Gastroesophageal sphincter (tissue), 3 donors: ENCODE measurements around the gene DBF4B.

Experiments used
- EP300 ChIP-seq: sonication (generic); formaldehyde crosslinking; IDR thresholded peaks from one replicate; pipeline ENCODE4 v1.6.1; 2017; ENCODE audit warnings: antibody characterized with exemption, mild to moderate bottlenecking
- POLR2A ChIP-seq, 2 donors: fragments of 450-650 bp; IDR thresholded peaks; one replicate each; pipeline ENCODE4 v1.6.1; 2017; ENCODE audit warnings: antibody characterized with exemption in 2 of 2, mild to moderate bottlenecking in 2 of 2, moderate library complexity in 1 of 2
- TF ChIP-seq, protein P1 (sequence below), 4 experiments: fragments of 200-600 bp in 2 of 4; fragments of 450-650 bp in 2 of 4; sonication (generic) in 1 of 4; IDR thresholded peaks; one replicate each; pipeline ENCODE4 v1.5.1; 2017 to 2019; ENCODE audit warnings: antibody characterized with exemption in 4 of 4, mild to moderate bottlenecking in 2 of 4, moderate library complexity in 2 of 4

DNA sequence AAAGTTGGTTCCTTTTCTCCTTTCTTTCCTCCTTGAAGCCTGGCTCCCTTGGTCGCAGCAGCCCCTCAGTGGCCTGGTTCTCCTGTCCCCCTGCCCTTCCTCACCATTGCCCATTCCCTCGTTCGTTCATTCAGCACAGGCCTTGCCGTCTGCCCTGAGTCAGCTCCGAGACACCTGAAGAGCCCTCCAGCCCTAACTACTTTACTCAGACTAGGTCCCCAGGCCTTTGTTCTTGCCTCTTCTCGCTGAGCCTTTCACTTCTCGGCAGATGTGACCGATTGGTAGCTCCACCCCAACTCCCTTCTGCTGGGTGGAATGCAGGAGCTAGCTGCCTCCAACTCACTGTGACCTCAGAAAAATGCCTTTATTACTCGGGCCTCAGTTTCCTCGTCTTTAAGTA, 43.3 kb downstream of the DBF4B start:
- no peak for TF ChIP-seq EP300
- TF ChIP-seq, protein P1, sequence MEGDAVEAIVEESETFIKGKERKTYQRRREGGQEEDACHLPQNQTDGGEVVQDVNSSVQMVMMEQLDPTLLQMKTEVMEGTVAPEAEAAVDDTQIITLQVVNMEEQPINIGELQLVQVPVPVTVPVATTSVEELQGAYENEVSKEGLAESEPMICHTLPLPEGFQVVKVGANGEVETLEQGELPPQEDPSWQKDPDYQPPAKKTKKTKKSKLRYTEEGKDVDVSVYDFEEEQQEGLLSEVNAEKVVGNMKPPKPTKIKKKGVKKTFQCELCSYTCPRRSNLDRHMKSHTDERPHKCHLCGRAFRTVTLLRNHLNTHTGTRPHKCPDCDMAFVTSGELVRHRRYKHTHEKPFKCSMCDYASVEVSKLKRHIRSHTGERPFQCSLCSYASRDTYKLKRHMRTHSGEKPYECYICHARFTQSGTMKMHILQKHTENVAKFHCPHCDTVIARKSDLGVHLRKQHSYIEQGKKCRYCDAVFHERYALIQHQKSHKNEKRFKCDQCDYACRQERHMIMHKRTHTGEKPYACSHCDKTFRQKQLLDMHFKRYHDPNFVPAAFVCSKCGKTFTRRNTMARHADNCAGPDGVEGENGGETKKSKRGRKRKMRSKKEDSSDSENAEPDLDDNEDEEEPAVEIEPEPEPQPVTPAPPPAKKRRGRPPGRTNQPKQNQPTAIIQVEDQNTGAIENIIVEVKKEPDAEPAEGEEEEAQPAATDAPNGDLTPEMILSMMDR (IDR thresholded peaks at IDR 0.05), result no peak
- TF ChIP-seq POLR2A (IDR thresholded peaks at IDR 0.05), result no peak
